GM21529 (cell line): ENCODE measurements around the gene TMEM266.

ENCODE experiments used
- ATAC-seq: cut with Tn5 transposase; IDR thresholded peaks from one replicate; pipeline ENCODE4 v1.9.1; 2021; ENCODE audit not compliant: unreplicated experiment

Gene TMEM266

GRCh38 chr15:76200083-76200465, 140.3 kb downstream of the TMEM266 start:
- no peak for ATAC-seq

DNA sequence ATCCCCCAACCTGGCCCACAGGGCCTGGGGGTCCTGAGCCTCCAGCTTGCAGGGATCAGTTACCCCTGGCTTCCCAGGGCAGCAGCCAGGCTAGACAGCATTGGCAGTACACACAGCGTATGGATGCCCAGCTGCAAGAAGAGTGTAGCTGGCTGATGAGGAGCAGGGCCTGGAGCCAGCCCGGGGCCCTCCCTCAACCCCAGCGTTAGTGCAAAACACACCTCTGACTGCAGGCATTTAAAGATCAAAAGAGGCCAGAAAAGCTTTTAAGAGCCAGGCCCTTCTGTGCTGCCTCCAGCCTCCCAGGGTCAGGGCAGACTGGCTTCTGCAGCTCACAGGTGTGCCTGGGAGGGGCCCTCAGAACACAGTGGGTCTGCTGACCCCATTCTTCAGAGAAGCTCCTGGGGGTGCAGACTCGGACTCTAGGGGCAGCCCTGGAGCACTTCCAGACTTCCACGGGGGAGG, 140.9 kb downstream of the TMEM266 start:
- ATAC-seq, result no peak

- no peak for ATAC-seq
These were observed 141.9 kb downstream of the TMEM266 start for GRCh38 chr15:76201536-76202255.

DNA sequence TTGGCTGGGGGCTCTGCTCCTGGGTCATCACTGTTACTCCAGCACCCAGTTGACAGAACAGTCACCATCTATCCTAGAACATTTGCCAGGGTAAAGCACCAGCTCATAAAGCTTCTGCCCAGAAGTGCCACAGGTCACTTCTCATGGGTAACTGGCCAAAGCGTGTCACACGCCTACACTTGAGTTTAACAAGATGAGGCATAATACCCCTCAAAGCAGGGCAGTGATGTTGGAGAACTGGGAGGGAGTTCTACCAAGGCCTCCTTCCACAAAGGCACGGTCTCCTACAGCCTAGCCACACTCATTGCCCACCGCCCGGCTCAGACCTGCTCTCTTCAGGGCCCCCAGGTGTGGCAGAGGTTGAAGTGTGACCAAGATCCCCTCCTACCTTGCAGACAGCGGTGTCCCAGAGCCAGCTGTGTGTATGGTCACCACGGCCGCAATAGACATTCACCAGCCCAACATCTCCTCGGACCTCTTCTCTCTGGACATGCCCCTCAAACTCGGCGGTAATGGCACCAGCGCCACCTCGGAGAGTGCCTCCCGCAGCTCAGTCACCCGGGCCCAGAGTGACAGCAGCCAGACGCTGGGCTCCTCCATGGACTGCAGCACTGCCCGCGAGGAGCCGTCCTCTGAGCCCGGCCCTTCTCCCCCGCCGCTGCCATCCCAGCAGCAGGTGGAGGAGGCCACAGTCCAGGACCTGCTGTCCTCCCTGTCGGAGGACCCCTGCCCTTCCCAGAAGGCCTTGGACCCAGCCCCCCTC, 143.7 kb downstream of the TMEM266 start:
- no peak for ATAC-seq

DNA sequence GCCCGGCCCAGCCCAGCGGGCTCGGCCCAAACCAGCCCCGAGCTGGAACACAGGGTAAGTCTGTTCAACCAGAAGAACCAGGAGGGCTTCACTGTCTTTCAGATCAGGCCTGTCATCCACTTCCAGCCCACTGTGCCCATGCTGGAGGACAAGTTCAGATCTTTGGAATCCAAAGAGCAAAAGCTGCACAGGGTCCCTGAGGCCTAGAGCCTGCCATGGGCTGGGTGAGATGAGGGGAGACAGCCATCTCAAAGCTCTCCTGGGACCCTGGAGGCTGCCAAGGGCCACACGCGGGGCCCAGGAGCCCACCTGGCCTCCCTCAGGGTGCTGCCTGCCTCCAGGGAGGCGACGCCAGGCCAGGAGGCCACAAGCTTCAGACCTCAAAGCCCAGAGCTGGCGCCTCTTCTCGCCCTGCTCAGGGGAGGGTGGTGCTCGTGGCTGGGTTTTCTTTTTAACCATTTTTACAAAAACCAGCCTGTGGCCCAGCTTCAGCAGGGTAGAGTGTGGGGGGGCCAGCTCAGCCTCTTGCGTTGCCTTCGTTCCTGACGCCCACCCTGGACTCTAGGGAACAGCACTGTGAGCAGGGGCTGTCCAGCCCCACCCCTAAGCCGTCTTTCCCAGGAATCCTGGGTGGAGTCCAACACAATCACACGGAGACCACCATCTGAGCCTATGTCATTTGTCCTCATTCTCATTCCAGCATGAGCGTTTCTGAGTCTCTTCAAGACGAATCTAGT, 144.5 kb downstream of the TMEM266 start:
- no peak for ATAC-seq

DNA sequence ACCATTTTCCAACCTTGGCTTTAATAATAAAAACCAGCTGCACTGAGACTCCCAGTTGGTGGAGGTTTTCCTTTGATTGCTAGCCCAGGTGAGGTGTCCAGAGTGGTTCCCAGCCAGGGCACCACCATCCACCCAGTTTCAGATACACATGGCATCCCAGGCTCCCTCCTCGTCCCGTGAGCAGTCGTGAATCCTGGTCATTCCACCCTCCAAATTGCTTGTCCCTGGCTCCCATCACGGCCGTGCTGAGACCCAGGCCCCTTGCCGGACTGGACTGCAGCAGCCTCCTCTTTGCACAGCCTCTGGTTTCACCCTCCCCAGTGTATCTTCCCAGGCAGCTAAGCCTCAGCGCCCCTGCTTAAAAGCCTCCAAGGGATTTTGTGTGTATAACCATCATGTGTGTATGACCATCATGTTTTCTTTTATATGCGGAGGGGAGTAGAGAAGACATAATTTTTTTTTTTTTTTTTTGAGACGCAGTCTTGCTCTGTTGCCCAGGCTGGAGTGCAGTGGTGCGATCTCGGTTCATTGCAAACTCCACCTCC, 145.2 kb downstream of the TMEM266 start:
- ATAC-seq, result no peak

GRCh38 chr15:76206325-76206976, 146.7 kb downstream of the TMEM266 start:
- no peak for ATAC-seq

- no peak for ATAC-seq
These were observed 148.4 kb downstream of the TMEM266 start for GRCh38 chr15:76208084-76208785.

- ATAC-seq, result no peak
These were observed 149.1 kb downstream of the TMEM266 start for GRCh38 chr15:76208786-76209424.

DNA sequence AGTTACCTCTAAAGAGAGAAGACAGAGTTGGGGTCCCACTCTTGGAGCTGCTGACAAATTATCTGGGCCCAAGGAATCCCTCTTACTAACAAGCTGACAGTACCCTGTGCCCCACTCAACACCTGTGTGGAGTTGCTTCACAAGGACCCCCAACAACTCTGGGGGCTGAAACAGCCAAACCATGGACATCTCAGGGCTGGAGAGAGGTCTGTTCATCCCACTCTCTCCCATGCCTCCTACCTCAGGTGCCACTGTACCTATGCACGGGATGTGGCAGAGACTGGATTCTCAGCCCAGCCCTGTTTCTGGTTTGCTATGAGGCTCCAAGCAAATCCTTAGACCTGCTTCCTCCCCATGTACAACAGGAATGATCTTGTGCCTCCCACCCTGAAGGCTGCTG, 149.7 kb downstream of the TMEM266 start:
- no peak for ATAC-seq

- no peak for ATAC-seq
These were observed 150.2 kb downstream of the TMEM266 start for GRCh38 chr15:76209942-76210341.

GRCh38 chr15:76215634-76216033, 155.8 kb downstream of the TMEM266 start:
- no peak for ATAC-seq

- ATAC-seq, result no peak
These were observed 157.5 kb downstream of the TMEM266 start for GRCh38 chr15:76217029-76217881.

DNA sequence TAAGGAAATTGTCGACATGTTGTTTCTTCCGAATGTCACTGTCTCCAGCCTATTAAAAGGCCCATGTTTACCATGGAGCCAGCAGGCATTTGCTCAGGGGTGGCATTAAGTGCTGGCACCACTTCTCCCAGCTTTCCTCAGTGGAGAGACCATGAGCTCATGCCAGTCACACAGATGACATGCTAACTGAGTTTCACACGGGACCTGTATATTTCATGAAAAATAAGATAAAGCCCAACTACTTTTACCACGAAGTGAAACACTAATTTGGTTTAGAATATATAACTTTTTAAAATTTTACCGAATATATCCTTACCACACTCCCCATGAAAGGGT, 158.1 kb downstream of the TMEM266 start:
- ATAC-seq, result no peak

GRCh38 chr15:76221085-76221767, 161.4 kb downstream of the TMEM266 start:
- no peak for ATAC-seq

GRCh38 chr15:76222159-76222558, 162.4 kb downstream of the TMEM266 start:
- no peak for ATAC-seq

DNA sequence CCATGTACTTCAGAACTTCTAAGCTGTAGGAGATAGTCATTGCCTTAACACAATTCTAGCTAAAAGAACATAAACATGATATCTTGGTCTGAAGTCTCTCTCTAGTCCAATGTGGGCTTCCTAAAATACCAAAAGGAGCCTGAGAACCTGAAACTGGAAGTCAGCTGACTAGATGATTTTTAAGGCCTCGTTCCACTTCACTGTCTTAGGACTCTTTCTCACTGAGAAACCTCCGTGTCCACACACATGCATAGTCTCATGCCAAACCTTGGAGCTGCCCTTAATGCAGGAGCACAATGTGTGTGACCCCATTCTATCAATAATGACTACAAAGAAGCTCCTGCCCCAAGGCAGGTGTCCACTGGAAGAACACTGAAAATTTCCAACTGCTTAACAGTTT, 163.7 kb downstream of the TMEM266 start:
- ATAC-seq, result no peak

DNA sequence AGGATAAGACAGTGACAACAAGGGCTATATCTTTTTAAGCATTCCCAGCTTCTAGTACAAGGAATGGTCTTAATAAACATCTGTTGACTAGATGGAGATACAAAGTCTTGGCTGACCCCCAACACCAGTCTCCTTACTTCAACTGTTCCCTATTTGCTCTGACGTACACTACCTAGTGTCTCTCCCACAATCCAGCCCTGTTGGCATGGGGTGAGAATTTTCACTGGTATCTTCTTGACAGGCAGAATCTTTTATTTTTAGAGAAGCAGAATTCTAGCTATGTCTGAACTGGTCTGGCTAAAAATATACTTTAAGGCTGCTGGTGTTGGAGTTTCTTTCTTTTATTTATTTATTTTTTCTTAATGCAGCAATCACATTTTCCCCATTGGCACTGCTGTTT, 169.5 kb downstream of the TMEM266 start:
- ATAC-seq, result no peak
